H9 (cell line): ENCODE data around the gene PRRX2. TPM values are rescaled to one million over a fixed set of nuclear protein-coding genes. Genes with fewer than 3 reads are reported as not detected.

Source experiments
- DNase-seq: peaks from one replicate; pipeline ENCODE4 v3.0.0-alpha.2; 2017
- H2AFZ ChIP-seq: one replicate; pipeline ENCODE4 v1.6.1; 2013; ENCODE audit warnings: mild to moderate bottlenecking, low read length, control low read depth, moderate library complexity
- H2AK5ac ChIP-seq: 2 replicates; pipeline ENCODE4 v1.6.1; 2013; ENCODE audit warnings: low read length, control low read depth, mixed read lengths; ENCODE audit not compliant: insufficient read length
- H2BK120ac ChIP-seq: one replicate; pipeline ENCODE4 v1.6.1; 2013; ENCODE audit warnings: low read depth, mild to moderate bottlenecking, low read length, control low read depth, inconsistent platforms; ENCODE audit not compliant: poor library complexity, severe bottlenecking
- H2BK12ac ChIP-seq: 2 replicates; pipeline ENCODE4 v1.6.1; 2013; ENCODE audit warnings: low read length, control low read depth, mixed read lengths, low read depth; ENCODE audit not compliant: insufficient read length
- H2BK15ac ChIP-seq: 2 replicates; pipeline ENCODE4 v1.6.1; 2013; ENCODE audit warnings: low read depth, low read length, control low read depth
- H2BK20ac ChIP-seq: one replicate; pipeline ENCODE4 v1.6.1; 2013; ENCODE audit warnings: low read depth, mild to moderate bottlenecking, low read length, control low read depth, inconsistent platforms; ENCODE audit not compliant: poor library complexity, severe bottlenecking
- H2BK5ac ChIP-seq: 2 replicates; pipeline ENCODE4 v1.6.1; 2013; ENCODE audit warnings: low read length, control low read depth, mixed read lengths; ENCODE audit not compliant: insufficient read length
- H3K14ac ChIP-seq: 2 replicates; pipeline ENCODE4 v1.6.1; 2013; ENCODE audit warnings: low read length, control low read depth; ENCODE audit not compliant: insufficient read depth
- H3K18ac ChIP-seq: 2 replicates; pipeline ENCODE4 v1.6.1; 2013; ENCODE audit warnings: low read depth, mild to moderate bottlenecking, mixed read lengths, low read length, control low read depth; ENCODE audit not compliant: insufficient read length
- H3K23ac ChIP-seq: 2 replicates; pipeline ENCODE4 v1.6.1; 2013; ENCODE audit warnings: low read length, control low read depth, mixed read lengths, low read depth; ENCODE audit not compliant: insufficient read length
- H3K23me2 ChIP-seq: 2 replicates; pipeline ENCODE4 v1.6.1; 2013; ENCODE audit warnings: low read depth, mild to moderate bottlenecking, mixed read lengths, low read length, control low read depth; ENCODE audit not compliant: insufficient read length, poor library complexity, severe bottlenecking
- H3K27ac ChIP-seq: 2 replicates; pipeline ENCODE4 v1.5.1; 2013; ENCODE audit warnings: low read length, control low read depth, mixed read lengths, low read depth; ENCODE audit not compliant: insufficient read length
- H3K27me3 ChIP-seq: 2 replicates; pipeline ENCODE4 v1.6.1; 2013; ENCODE audit warnings: low read length, control low read depth, inconsistent platforms; ENCODE audit not compliant: insufficient read depth
- H3K4ac ChIP-seq: 2 replicates; pipeline ENCODE4 v1.6.1; 2013; ENCODE audit warnings: low read depth, mild to moderate bottlenecking, control low read depth, inconsistent platforms, low read length, moderate library complexity
- H3K4me1 ChIP-seq: 2 replicates; pipeline ENCODE4 v1.6.1; 2013; ENCODE audit warnings: low read length, control low read depth, inconsistent platforms; ENCODE audit not compliant: insufficient read depth
- H3K4me2 ChIP-seq: 2 replicates; pipeline ENCODE4 v1.6.1; 2013; ENCODE audit warnings: low read length, control low read depth, mixed read lengths; ENCODE audit not compliant: insufficient read length, insufficient read depth
- H3K56ac ChIP-seq: 2 replicates; pipeline ENCODE4 v1.6.1; 2013; ENCODE audit warnings: low read depth, mild to moderate bottlenecking, mixed read lengths, low read length, control low read depth; ENCODE audit not compliant: insufficient read length
- H3K79me1 ChIP-seq: 2 replicates; pipeline ENCODE4 v1.6.1; 2013; ENCODE audit warnings: low read depth, mild to moderate bottlenecking, moderate library complexity, low read length, control low read depth, inconsistent platforms; ENCODE audit not compliant: insufficient read depth, poor library complexity, severe bottlenecking
- H3K79me2 ChIP-seq: 2 replicates; pipeline ENCODE4 v1.6.1; 2013; ENCODE audit warnings: low read length, control low read depth, inconsistent platforms; ENCODE audit not compliant: insufficient read depth
- H3K9ac ChIP-seq: 2 replicates; pipeline ENCODE4 v1.6.1; 2013; ENCODE audit warnings: low read length, control low read depth, mixed read lengths; ENCODE audit not compliant: insufficient read length; ENCODE audit errors: extremely low read depth
- H3K9me3 ChIP-seq: one replicate; pipeline ENCODE4 v1.6.1; 2013; ENCODE audit warnings: low read depth, low read length, inconsistent platforms; ENCODE audit not compliant: control insufficient read depth
- H3T11ph ChIP-seq: one replicate; pipeline ENCODE4 v1.6.1; 2013; ENCODE audit warnings: mild to moderate bottlenecking, low read length, control low read depth, inconsistent platforms
- H4K20me1 ChIP-seq: one replicate; pipeline ENCODE4 v1.6.1; 2013; ENCODE audit not compliant: control insufficient read depth, insufficient read length, insufficient read depth
- H4K5ac ChIP-seq: 2 replicates; pipeline ENCODE4 v1.6.1; 2013; ENCODE audit warnings: low read depth, mild to moderate bottlenecking, mixed read lengths, low read length, control low read depth; ENCODE audit not compliant: insufficient read length
- H4K8ac ChIP-seq: replicated peaks from 2 replicates; pipeline ENCODE4 v1.6.1; 2013; ENCODE audit warnings: low read length, control low read depth, mixed read lengths, low read depth; ENCODE audit not compliant: insufficient read length
- H4K91ac ChIP-seq: 2 replicates; pipeline ENCODE4 v1.6.1; 2013; ENCODE audit warnings: low read depth, mild to moderate bottlenecking, moderate library complexity, mixed read lengths, low read length, control low read depth; ENCODE audit not compliant: insufficient read length
- H3K27ac Mint-ChIP-seq, 3 experiments: 2 replicates in 2 of 3; 3 replicates in 1 of 3; pipeline ENCODE4 v1.8.0; 2020 to 2021; ENCODE audit warnings: mixed read lengths in 3 of 3, mild to moderate bottlenecking in 1 of 3, moderate library complexity in 1 of 3
- H3K27me3 Mint-ChIP-seq: 2 replicates; pipeline ENCODE4 v1.8.0; 2021; ENCODE audit warnings: low read depth, mild to moderate bottlenecking, moderate library complexity, mixed read lengths
- H3K36me3 Mint-ChIP-seq, 3 experiments: 2 replicates in 2 of 3; 3 replicates in 1 of 3; pipeline ENCODE4 v1.8.0; 2020 to 2021; ENCODE audit warnings: low read depth in 3 of 3, mixed read lengths in 3 of 3; ENCODE audit not compliant: insufficient read depth in 1 of 3
- H3K4me1 Mint-ChIP-seq, 2 experiments: 2 replicates each; pipeline ENCODE4 v1.8.0; 2020; ENCODE audit warnings: mixed read lengths in 2 of 2
- H3K4me3 Mint-ChIP-seq, 2 experiments: 2 replicates in 1 of 2; 3 replicates in 1 of 2; pipeline ENCODE4 v1.8.0; 2020 to 2021; ENCODE audit warnings: mild to moderate bottlenecking in 2 of 2, mixed read lengths in 2 of 2, moderate library complexity in 1 of 2
- H3K9me3 Mint-ChIP-seq, 2 experiments: 2 replicates in 1 of 2; 3 replicates in 1 of 2; pipeline ENCODE4 v1.8.0; 2020; ENCODE audit warnings: mild to moderate bottlenecking in 2 of 2, mixed read lengths in 2 of 2, moderate library complexity in 1 of 2
- WGBS: extraction: QIAGEN DNeasy Blood & Tissue Kit; methylation state at CpG from one replicate; pipeline ENCODE4 v1.1.7; 2013; ENCODE audit warnings: missing lambda C conversion rate, low lambda C conversion rate, mixed read lengths; ENCODE audit not compliant: insufficient read length; ENCODE audit errors: extremely low coverage; 5-methylcytosine and 5-hydroxymethylcytosine counted together
- total RNA-seq: library from RNA; stranded (reverse); gene quantifications from 2 replicates; pipeline ENCODE4 v1.2.1, GENCODE V29; 2021
- TF ChIP-seq, protein P1 (sequence below): fragments of 200-600 bp; sonication (generic); conservative IDR thresholded peaks from 3 replicates; pipeline ENCODE4 v1.8.0; 2021; ENCODE audit warnings: antibody characterized with exemption, mild to moderate bottlenecking

PRRX2 gene
- total RNA-seq, 1 experiment from 2014 or later, result 3.9 TPM

DNA sequence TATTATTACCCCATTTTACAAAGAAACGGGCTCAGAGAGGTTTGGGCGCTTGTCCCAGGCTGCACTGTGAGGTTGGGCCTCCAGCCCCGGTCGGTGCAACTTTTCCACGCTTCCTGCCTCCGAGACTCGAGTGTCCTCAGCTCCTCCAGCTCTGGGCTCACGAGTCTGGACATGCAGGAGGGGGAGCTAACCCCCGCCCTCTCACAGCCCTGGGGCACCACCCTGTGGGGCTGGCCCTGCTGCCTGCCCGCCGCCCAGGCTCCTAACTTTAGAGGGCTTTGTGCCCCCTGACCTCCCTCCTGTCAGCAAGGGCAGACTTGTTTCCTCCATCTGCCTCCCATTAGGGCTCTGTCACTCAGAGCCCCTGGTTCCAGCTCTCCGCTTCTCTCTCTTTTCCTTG, 19.2 kb upstream of the PRRX2 start:
- Mint-ChIP-seq H3K36me3 (no peaks in the 10 kb centered on the region; a peak in 2 of 7 replicates), H3K9me3 (no peaks in the 10 kb centered on the region; a peak in 2 of 5 replicates), H3K27ac (peak overlapping the region in 2 of 3 experiments; percentile 13 to 42; a peak in 2 of 7 replicates), H3K27me3 (peaks cover 2% of the 10 kb centered on the region; the same call in 1 of the 2 replicates), H3K4me1 (peaks cover 2 to 5% of the 10 kb centered on the region in 2 experiments), H3K4me3 (no peak overlapping the region)
- no peak overlapping the region for H3K56ac ChIP-seq
- no peak overlapping the region for H3K9ac ChIP-seq
- peaks cover 2% of the 10 kb centered on the region; the same call in 1 of the 2 replicates for H3K79me2 ChIP-seq
- no peak overlapping the region for H2BK15ac ChIP-seq
- peaks cover 2% of the 10 kb centered on the region for H3K79me1 ChIP-seq
- no peak overlapping the region for H2BK20ac ChIP-seq
- H3K23ac ChIP-seq, result no peak overlapping the region
- no peak overlapping the region for H3K4ac ChIP-seq
- no peak overlapping the region for H2BK120ac ChIP-seq
- no peak overlapping the region for H2BK5ac ChIP-seq
- H3K27ac ChIP-seq, result no peak overlapping the region
- no peak overlapping the region for H2AFZ ChIP-seq
- H3K27me3 ChIP-seq, result no peaks in the 10 kb centered on the region
- no CpG with 5 or more reads among the region's 12 CpGs for WGBS
- H2AK5ac ChIP-seq, result no peak overlapping the region
- no peak overlapping the region for H2BK12ac ChIP-seq
- H4K5ac ChIP-seq, result no peak overlapping the region
- no peak overlapping the region for H3T11ph ChIP-seq
- no peak overlapping the region for H4K91ac ChIP-seq
- H3K9me3 ChIP-seq, result no peaks in the 10 kb centered on the region
- no peak overlapping the region for H3K4me2 ChIP-seq
- no peak overlapping the region for H3K18ac ChIP-seq
- TF ChIP-seq, protein P1, sequence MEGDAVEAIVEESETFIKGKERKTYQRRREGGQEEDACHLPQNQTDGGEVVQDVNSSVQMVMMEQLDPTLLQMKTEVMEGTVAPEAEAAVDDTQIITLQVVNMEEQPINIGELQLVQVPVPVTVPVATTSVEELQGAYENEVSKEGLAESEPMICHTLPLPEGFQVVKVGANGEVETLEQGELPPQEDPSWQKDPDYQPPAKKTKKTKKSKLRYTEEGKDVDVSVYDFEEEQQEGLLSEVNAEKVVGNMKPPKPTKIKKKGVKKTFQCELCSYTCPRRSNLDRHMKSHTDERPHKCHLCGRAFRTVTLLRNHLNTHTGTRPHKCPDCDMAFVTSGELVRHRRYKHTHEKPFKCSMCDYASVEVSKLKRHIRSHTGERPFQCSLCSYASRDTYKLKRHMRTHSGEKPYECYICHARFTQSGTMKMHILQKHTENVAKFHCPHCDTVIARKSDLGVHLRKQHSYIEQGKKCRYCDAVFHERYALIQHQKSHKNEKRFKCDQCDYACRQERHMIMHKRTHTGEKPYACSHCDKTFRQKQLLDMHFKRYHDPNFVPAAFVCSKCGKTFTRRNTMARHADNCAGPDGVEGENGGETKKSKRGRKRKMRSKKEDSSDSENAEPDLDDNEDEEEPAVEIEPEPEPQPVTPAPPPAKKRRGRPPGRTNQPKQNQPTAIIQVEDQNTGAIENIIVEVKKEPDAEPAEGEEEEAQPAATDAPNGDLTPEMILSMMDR, result no peak
- no peaks in the 10 kb centered on the region for H3K4me1 ChIP-seq
- H3K23me2 ChIP-seq, result peaks cover 7% of the 10 kb centered on the region
- no peak overlapping the region for H4K8ac ChIP-seq
- no peaks in the 10 kb centered on the region for H4K20me1 ChIP-seq
- no peak overlapping the region for H3K14ac ChIP-seq
- DNase-seq, result no peak
